ENCODE data around the gene CHD8.

CHD8 gene

GRCh38 chr14:21496453-21496852 is 40.5 kb upstream of the CHD8 start:
- H3K4me3 ChIP-seq (ENCODE audit: low read depth, low read length): no peak overlapping the region
- TF ChIP-seq CTCF (IDR thresholded peaks at IDR 0.05; ENCODE audit: insufficient read depth, low read length, missing control alignments): no peak
- POLR2A ChIA-PET: no interaction called here
- DNase-seq (ENCODE audit: low read depth, low spot score): no peak
- CTCF ChIA-PET: interaction anchor here (0.7 to 6.4 kb wide), 4 partner anchors 13 to 61 kb away, joined by 3 to 107 read pairs (median 38); partner anchors contain the start of genes RAB2B and TOX4

GRCh38 chr14:21494902-21495762 is 39.2 kb upstream of the CHD8 start:
- ChIA-PET POLR2A (interaction anchor here (0.8 kb wide), 1 partner anchor 16 kb away, joined by 3 read pairs; the partner anchor contains the start of gene METTL3), CTCF (interaction anchor here (0.8 to 6.4 kb wide), 6 partner anchors 13 to 63 kb away, joined by 3 to 107 read pairs (median 5); partner anchors contain the start of genes METTL3, RAB2B and TOX4)
- DNase-seq (ENCODE audit: low read depth, low spot score): peak; percentile 42
- TF ChIP-seq CTCF (IDR thresholded peaks at IDR 0.05; ENCODE audit: insufficient read depth, low read length, missing control alignments): no peak
- no peak overlapping the region for H3K4me3 ChIP-seq (ENCODE audit: low read depth, low read length)

- peak; percentile 85 for DNase-seq (ENCODE audit: low read depth, low spot score)
- H3K4me3 ChIP-seq (ENCODE audit: low read depth, low read length): no peak overlapping the region
- ChIA-PET CTCF (interaction anchor here (2.2 to 6.1 kb wide), 3 partner anchors 10 to 15 kb away, joined by 10 to 49 read pairs (median 28); partner anchors contain the start of genes RAB2B and TOX4), POLR2A (no interaction called here)
- no peak for TF ChIP-seq CTCF (IDR thresholded peaks at IDR 0.05; ENCODE audit: insufficient read depth, low read length, missing control alignments)
Measured at GRCh38 chr14:21486640-21487087, 30.7 kb upstream of the CHD8 start.

GRCh38 chr14:21476925-21477681 is 21.2 kb upstream of the CHD8 start, which contains the start of the genes RAB2B and TOX4:
TSS of gene RAB2B (minus strand) at chr14:21476959. CDS start at chr14:21476872, 87 bp downstream.
TSS of gene TOX4 (plus strand) at chr14:21477195. CDS start at chr14:21477279, 84 bp downstream.
- peak within 1 kb of the TSS; percentile 94 for H3K4me3 ChIP-seq (ENCODE audit: low read depth, low read length)
- TF ChIP-seq CTCF (IDR thresholded peaks at IDR 0.05; ENCODE audit: insufficient read depth, low read length, missing control alignments): peak; percentile 97
- POLR2A ChIA-PET: interaction anchor here (1.5 to 2.1 kb wide), 2 partner anchors 34 to 40 kb away, joined by 4 to 8 read pairs; partner anchors contain the start of gene METTL3
- CTCF ChIA-PET: interaction anchor here (1.0 to 10.5 kb wide), 15 partner anchors 12 to 79 kb away, joined by 3 to 107 read pairs (median 6); partner anchors contain the start of genes CHD8, METTL3 and SALL2
- peak; percentile 94 for DNase-seq (ENCODE audit: low read depth, low spot score)

GRCh38 chr14:21476523-21476924 is 20.6 kb upstream of the CHD8 start:
- peak overlapping the region; percentile 94 for H3K4me3 ChIP-seq (ENCODE audit: low read depth, low read length)
- no peak for TF ChIP-seq CTCF (IDR thresholded peaks at IDR 0.05; ENCODE audit: insufficient read depth, low read length, missing control alignments)
- DNase-seq (ENCODE audit: low read depth, low spot score): no peak
- CTCF ChIA-PET: interaction anchor here (0.6 to 10.5 kb wide), 11 partner anchors 11 to 94 kb away, joined by 3 to 107 read pairs (median 18); partner anchors contain the start of genes CHD8, METTL3 and SALL2
- POLR2A ChIA-PET: interaction anchor here (0.9 to 2.1 kb wide), 3 partner anchors 10 to 39 kb away, joined by 4 to 8 read pairs (median 4); partner anchors contain the start of gene METTL3

Data from AG04449 (cell line).